ENCODE measurements around the gene ZNF823.
"Not testable (repeated sequence)": the region's sequence is repeated elsewhere in the genome, so short reads cannot be mapped to it uniquely, and the experiment has no call there.

ZNF823 gene

DNA sequence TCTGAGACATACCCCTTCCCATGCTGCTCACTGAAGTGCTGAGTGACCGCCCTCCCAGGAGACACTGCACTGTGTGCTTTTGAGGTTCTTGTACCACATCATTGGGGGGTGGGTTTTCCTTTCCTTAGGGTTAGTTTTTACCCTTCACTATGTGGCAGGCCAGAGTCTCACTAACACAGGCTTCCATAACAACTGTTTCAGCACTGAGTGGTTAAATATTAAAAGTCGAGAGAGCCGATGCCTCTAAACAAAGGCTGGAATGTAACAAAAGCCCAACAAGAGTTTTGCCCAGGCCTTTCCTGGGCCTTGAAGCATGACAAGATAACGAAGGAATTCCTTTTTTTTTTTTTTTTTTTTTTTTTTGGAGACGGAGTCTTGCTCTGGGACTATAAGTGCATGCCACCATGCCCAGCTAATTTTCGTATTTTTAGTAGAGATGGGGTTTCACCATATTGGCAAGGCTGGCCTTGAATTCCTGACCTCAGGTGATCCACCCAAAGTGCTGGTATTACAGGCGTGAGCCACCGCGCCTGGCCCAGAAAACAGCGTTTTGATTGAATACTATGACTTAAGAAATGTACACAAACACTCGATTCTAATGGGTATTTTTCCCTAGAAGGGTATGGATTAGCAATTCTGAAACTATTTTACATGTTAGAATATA is 46.5 kb downstream of the ZNF823 start:
- DNase-seq (ENCODE audit: extremely low read depth, low read depth) = no peak

DNA sequence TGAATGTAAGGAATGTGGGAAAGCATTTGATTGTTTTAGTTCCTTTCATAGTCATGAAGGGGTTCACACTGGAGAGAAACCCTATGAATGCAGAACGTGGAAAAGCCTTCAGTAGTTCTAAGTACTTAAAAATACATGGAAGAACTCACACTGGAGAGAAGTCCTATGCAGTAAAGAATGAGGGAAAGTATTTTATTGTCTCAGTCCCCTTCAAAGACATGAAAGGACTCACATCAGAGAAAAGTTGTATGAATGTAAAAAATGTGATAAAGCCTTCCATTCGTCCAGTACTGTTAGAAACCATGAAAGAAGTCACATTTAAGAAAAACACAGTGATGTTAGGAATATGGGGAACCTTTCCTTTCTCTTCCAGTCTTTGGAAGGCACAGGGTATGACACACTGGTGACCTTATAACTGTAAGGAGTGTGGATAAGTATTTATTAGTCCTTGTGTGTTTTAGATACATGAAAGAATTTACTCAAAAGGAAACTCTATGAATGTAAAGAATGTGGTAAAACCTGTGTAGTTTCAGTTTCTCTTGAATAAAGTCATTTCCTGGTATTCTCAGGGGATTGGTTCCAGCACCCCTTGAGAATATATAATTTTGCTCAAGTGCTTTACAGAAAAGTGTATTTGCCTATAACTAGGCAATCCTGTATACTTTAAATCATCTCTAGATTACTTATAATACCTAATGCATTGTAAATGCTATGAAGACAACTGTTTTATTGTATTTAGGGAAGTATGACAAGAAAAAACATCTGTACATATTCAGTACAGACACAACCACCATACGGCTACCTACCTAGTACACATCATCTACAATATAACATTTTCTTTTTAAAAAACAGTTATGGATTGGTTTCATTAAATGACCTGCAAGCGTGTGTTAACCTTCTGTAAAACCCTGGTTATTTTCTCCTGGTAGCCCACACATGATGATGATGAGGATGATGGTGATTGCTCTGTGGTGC is 52.8 kb downstream of the ZNF823 start:
- TF ChIP-seq, protein P1, sequence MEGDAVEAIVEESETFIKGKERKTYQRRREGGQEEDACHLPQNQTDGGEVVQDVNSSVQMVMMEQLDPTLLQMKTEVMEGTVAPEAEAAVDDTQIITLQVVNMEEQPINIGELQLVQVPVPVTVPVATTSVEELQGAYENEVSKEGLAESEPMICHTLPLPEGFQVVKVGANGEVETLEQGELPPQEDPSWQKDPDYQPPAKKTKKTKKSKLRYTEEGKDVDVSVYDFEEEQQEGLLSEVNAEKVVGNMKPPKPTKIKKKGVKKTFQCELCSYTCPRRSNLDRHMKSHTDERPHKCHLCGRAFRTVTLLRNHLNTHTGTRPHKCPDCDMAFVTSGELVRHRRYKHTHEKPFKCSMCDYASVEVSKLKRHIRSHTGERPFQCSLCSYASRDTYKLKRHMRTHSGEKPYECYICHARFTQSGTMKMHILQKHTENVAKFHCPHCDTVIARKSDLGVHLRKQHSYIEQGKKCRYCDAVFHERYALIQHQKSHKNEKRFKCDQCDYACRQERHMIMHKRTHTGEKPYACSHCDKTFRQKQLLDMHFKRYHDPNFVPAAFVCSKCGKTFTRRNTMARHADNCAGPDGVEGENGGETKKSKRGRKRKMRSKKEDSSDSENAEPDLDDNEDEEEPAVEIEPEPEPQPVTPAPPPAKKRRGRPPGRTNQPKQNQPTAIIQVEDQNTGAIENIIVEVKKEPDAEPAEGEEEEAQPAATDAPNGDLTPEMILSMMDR (IDR thresholded peaks at IDR 0.05; ENCODE audit: low read depth, low read length) = no peak
- no peak for DNase-seq (ENCODE audit: extremely low read depth, low read depth)

More for the DNA sequence above, 46.5 kb downstream of the ZNF823 start:
- TF ChIP-seq, protein P1 (IDR thresholded peaks at IDR 0.05; ENCODE audit: low read depth, low read length) = no peak

DNA sequence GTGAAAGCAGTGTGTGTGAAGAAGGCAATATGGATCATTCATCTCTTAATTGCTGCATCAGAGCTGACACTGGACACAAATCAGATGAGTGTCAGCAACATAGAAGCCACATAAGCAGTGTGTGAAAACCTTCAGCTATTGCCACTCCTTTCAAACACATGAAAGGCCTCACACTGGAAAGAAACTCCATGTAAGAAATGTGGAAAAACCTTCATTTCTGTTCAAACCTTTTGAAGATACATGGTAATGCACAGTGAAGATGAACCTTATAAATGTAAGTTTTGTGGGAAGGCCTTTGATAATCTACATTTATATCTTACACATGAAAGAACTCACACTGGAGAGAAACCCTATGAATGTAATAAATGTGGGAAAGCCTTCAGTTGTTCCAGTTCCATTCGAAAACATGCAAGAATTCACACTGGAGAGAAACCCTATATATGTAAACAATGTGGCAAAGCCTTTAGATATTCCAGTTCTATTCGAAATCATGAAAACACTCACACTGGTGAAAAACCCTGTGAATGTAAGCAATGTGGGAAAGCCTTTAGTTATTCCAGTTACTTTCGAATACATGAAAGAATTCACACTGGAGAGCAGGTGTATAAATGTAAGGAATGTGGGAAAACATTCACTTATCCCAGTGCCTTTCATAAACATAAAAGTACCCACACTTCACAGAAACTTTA is 53.6 kb downstream of the ZNF823 start:
- TF ChIP-seq, protein P1 (IDR thresholded peaks at IDR 0.05; ENCODE audit: low read depth, low read length) = no peak
- no peak for DNase-seq (ENCODE audit: extremely low read depth, low read depth)

- TF ChIP-seq, protein P1 (IDR thresholded peaks at IDR 0.05; ENCODE audit: low read depth, low read length) = no peak
- no peak for DNase-seq (ENCODE audit: extremely low read depth, low read depth)
Measured at GRCh38 chr19:11680689-11681302, 58.0 kb downstream of the ZNF823 start.

DNA sequence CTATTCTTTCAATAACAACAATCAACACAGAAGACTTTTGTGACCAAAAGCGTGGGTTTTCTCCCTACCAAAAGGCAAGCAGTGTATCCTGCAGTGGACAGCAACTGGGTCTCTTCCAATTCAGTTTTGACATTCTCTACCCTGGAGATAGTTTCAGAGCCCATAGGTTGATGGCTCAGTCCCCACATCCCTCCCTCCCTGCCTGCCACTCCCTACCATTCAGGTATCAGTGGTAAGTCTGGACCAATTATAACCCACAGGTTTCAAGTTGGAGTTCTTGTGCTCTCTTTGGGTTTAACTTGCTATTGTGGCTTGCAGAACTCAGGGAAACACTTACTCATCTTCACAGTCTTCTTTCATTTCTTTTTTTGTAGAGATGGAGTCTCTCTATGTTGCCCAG is 60.2 kb downstream of the ZNF823 start:
- TF ChIP-seq, protein P1 (IDR thresholded peaks at IDR 0.05; ENCODE audit: low read depth, low read length) = no peak
- no peak for DNase-seq (ENCODE audit: extremely low read depth, low read depth)

- DNase-seq (ENCODE audit: extremely low read depth, low read depth) = not testable (repeated sequence)
Measured at GRCh38 chr19:11676661-11677600, 61.8 kb downstream of the ZNF823 start.

All from AG09319 (cell line).